ENCODE results near the gene ARHGEF38.

Gene ARHGEF38

GRCh38 chr4:105650190-105650589, 97.8 kb downstream of the ARHGEF38 start:
- DNase-seq (ENCODE audit: extremely low read depth, low read depth): no peak
- TF ChIP-seq CTCF (IDR thresholded peaks at IDR 0.05; ENCODE audit: low read depth, low read length): no peak

- no peak for DNase-seq (ENCODE audit: extremely low read depth, low read depth)
- TF ChIP-seq CTCF (IDR thresholded peaks at IDR 0.05; ENCODE audit: low read depth, low read length): no peak
Measured at GRCh38 chr4:105651884-105652283, 99.5 kb downstream of the ARHGEF38 start.

GRCh38 chr4:105652286-105652888, 100.0 kb downstream of the ARHGEF38 start:
- no peak for DNase-seq (ENCODE audit: extremely low read depth, low read depth)
- no peak for TF ChIP-seq CTCF (IDR thresholded peaks at IDR 0.05; ENCODE audit: low read depth, low read length)

DNA sequence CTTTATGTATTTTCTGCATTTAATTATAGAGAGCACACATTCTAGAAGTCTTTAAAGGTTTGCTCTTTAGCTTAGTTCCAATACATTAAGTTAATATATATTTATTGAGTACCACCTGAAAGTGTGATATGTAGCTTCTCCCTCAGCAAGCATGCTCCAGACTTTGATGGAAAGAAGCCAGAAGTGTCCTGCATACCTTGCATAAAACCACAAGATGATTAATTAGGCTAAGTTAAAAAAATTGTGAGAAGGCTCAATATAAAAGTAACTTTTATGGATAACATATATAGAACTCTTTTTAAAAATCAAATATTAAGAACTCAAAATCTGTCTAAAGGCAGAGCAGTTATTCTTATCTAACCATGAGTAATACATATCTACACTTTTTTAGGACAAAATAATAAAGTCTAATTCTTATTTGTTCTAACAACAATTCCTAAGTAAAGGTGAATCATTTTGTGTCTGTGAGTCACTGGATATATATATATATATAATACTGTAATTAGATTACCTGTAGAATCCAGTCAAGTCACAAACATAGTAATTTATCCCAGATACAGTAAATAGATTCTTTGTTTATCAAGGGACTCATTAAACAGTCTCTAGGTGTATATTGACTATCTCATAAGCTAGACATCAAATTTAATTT, 104.8 kb downstream of the ARHGEF38 start:
- TF ChIP-seq CTCF (IDR thresholded peaks at IDR 0.05; ENCODE audit: low read depth, low read length): no peak
- DNase-seq (ENCODE audit: extremely low read depth, low read depth): no peak

DNA sequence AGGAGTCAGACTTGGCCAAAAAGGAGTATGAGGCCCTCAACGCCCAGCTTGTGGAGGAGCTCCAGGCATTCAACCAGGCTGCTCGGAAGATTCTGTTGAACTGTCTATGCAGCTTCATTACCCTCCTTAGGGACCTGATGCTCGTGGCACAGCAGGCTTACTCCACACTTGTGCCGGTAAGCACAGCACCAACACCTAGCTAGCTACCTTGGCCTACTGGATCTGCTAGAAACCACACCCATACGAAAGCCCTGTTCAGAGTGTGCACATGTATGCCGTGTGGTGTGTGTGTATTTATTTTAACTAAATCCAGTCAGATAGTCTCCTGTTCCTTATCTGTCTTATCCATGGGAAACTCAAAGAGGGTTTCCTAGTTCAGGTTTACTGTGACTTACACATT, 106.8 kb downstream of the ARHGEF38 start:
- no peak for TF ChIP-seq CTCF (IDR thresholded peaks at IDR 0.05; ENCODE audit: low read depth, low read length)
- DNase-seq (ENCODE audit: extremely low read depth, low read depth): no peak

DNA sequence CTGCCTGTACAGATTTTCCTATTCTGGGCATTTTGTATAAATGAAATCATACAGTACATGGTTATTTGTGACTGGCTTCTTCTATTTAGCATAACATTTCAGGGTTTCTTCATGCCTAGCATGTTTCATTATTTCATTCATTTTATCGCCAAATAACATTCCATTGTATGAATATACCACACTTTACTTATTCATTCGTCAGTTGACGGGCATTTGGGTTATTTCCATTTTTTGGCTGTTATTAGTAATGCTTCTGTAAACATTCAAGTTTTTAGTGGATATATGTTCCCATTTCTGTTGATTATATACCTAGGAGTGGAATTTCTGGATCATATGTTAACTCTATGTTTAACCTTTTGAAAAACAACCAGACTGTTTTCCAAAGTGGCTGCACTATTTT, 108.6 kb downstream of the ARHGEF38 start:
- TF ChIP-seq CTCF (IDR thresholded peaks at IDR 0.05; ENCODE audit: low read depth, low read length): no peak
- no peak for DNase-seq (ENCODE audit: extremely low read depth, low read depth)

GRCh38 chr4:105662935-105663675, 110.7 kb downstream of the ARHGEF38 start:
- DNase-seq (ENCODE audit: extremely low read depth, low read depth): no peak
- TF ChIP-seq CTCF (IDR thresholded peaks at IDR 0.05; ENCODE audit: low read depth, low read length): no peak
